IPS DF 6.9 (cell line): ENCODE results near the gene PCID2.

Experiments
- DNase-seq: peaks from one replicate; pipeline ENCODE4 v3.0.0-alpha.2; 2013; ENCODE audit warnings: low read depth, low spot score
- H3K27ac ChIP-seq: one replicate; pipeline ENCODE4 v1.5.1; 2013; ENCODE audit warnings: low read length, control low read depth
- H3K27me3 ChIP-seq: 2 replicates; pipeline ENCODE4 v1.6.1; 2013; ENCODE audit warnings: mild to moderate bottlenecking, low read length; ENCODE audit not compliant: control insufficient read depth, insufficient read depth
- H3K36me3 ChIP-seq: 2 replicates; pipeline ENCODE4 v1.6.1; 2013; ENCODE audit warnings: low read length; ENCODE audit not compliant: control insufficient read depth, insufficient read depth
- H3K4me1 ChIP-seq: 2 replicates; pipeline ENCODE4 v1.6.1; 2013; ENCODE audit warnings: low read length; ENCODE audit not compliant: control insufficient read depth, insufficient read depth
- H3K4me3 ChIP-seq: 2 replicates; pipeline ENCODE4 v1.5.1; 2013; ENCODE audit warnings: mild to moderate bottlenecking, low read length
- H3K9me3 ChIP-seq: 2 replicates; pipeline ENCODE4 v1.6.1; 2013; ENCODE audit warnings: low read length, inconsistent platforms; ENCODE audit not compliant: control insufficient read depth, insufficient read depth
- WGBS: extraction: QIAGEN DNeasy Blood & Tissue Kit; methylation state at CpG from one replicate; pipeline ENCODE4 v1.1.7; 2013; ENCODE audit warnings: mixed read lengths, missing lambda C conversion rate; ENCODE audit not compliant: insufficient read length, insufficient coverage; 5-methylcytosine and 5-hydroxymethylcytosine counted together

The PCID2 gene

GRCh38 chr13:113148940-113149503 is 59.4 kb downstream of the PCID2 start:
- H3K36me3 ChIP-seq: no peaks in the 10 kb centered on the region; the same call in 1 of the 2 replicates
- H3K27ac ChIP-seq: no peak overlapping the region
- H3K4me3 ChIP-seq: no peak overlapping the region
- no CpG with 5 or more reads among the region's 38 CpGs for WGBS
- no peaks in the 10 kb centered on the region for H3K9me3 ChIP-seq
- peaks cover 2% of the 10 kb centered on the region; the same call in 1 of the 2 replicates for H3K27me3 ChIP-seq
- H3K4me1 ChIP-seq: 0 out of 2 replicates have a peak, but pooled peaks cover 1% of the 10 kb centered on the region
- DNase-seq: no peak

- H3K4me3 ChIP-seq: no peak overlapping the region
- no peaks in the 10 kb centered on the region; the same call in 1 of the 2 replicates for H3K36me3 ChIP-seq
- 0 out of 2 replicates have a peak, but pooled peaks cover 3% of the 10 kb centered on the region for H3K4me1 ChIP-seq
- peaks cover 2% of the 10 kb centered on the region; the same call in 1 of the 2 replicates for H3K27me3 ChIP-seq
- DNase-seq: no peak
- WGBS: no CpG with 5 or more reads among the region's 13 CpGs
- H3K27ac ChIP-seq: no peak overlapping the region
- no peaks in the 10 kb centered on the region for H3K9me3 ChIP-seq
Observed at GRCh38 chr13:113148407-113148806, 60.1 kb downstream of the PCID2 start.

DNA sequence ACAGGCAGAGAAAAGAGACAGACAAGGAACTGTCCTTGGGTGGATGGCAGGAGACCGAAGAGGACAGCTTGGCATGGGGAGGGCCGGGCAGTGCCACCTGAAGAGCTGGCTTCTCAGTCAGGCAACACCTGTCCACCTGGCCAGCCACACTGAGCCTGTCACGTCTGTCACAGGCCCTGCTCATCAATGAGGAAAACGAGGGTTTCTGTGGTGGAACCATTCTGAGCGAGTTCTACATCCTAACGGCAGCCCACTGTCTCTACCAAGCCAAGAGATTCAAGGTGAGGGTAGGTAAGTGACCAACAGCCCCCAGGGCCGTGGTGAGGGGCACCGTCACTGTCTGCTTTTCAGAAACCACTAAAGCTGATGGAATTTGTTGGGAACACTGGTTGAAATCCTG is 61.3 kb downstream of the PCID2 start:
- DNase-seq: no peak
- Histone ChIP-seq H3K27ac (no peak overlapping the region), H3K9me3 (no peaks in the 10 kb centered on the region), H3K27me3 (no peaks in the 10 kb centered on the region; the same call in 1 of the 2 replicates), H3K36me3 (no peaks in the 10 kb centered on the region; the same call in 1 of the 2 replicates), H3K4me1 (0 out of 2 replicates have a peak, but pooled peaks cover 1% of the 10 kb centered on the region), H3K4me3 (no peak overlapping the region)
- WGBS: no CpG with 5 or more reads among the region's 8 CpGs

DNA sequence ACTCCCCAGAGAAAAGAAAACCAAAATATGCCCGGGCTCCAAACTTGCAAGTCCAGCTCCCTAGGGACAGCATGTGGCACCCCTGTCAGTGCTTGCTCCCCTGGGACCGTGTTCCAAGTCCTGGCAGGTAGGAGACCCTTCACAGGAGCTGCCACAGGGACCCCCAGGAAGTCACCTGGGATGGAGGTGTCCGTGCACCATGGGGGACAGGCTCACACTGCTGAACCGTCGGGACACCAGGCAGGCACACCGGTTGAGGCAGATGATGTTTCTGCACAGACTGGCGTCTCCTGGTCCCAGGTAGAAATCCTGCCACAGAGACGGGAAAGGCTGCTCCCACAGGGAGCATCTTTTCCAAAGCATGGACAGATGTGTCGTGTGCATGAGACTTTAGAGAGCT is 61.7 kb downstream of the PCID2 start:
- Histone ChIP-seq H3K4me1 (0 out of 2 replicates have a peak, but pooled peaks cover 1% of the 10 kb centered on the region), H3K27me3 (no peaks in the 10 kb centered on the region; the same call in 1 of the 2 replicates), H3K4me3 (no peak overlapping the region), H3K27ac (no peak overlapping the region), H3K36me3 (no peaks in the 10 kb centered on the region; the same call in 1 of the 2 replicates), H3K9me3 (no peaks in the 10 kb centered on the region)
- DNase-seq: no peak
- no CpG with 5 or more reads among the region's 9 CpGs for WGBS

GRCh38 chr13:113145911-113146598 is 62.4 kb downstream of the PCID2 start:
- 0 out of 2 replicates have a peak, but pooled peaks cover 1% of the 10 kb centered on the region for H3K4me1 ChIP-seq
- no peaks in the 10 kb centered on the region for H3K9me3 ChIP-seq
- WGBS: no CpG with 5 or more reads among the region's 15 CpGs
- DNase-seq: no peak
- no peak overlapping the region for H3K4me3 ChIP-seq
- H3K27me3 ChIP-seq: no peaks in the 10 kb centered on the region
- no peak overlapping the region for H3K27ac ChIP-seq
- H3K36me3 ChIP-seq: no peaks in the 10 kb centered on the region; the same call in 1 of the 2 replicates

GRCh38 chr13:113145496-113145895 is 63.0 kb downstream of the PCID2 start:
- Histone ChIP-seq H3K36me3 (no peaks in the 10 kb centered on the region; the same call in 1 of the 2 replicates), H3K4me1 (0 out of 2 replicates have a peak, but pooled peaks cover 1% of the 10 kb centered on the region), H3K9me3 (no peaks in the 10 kb centered on the region), H3K4me3 (no peak overlapping the region), H3K27me3 (no peaks in the 10 kb centered on the region), H3K27ac (no peak overlapping the region)
- no CpG with 5 or more reads among the region's 12 CpGs for WGBS
- no peak for DNase-seq

DNA sequence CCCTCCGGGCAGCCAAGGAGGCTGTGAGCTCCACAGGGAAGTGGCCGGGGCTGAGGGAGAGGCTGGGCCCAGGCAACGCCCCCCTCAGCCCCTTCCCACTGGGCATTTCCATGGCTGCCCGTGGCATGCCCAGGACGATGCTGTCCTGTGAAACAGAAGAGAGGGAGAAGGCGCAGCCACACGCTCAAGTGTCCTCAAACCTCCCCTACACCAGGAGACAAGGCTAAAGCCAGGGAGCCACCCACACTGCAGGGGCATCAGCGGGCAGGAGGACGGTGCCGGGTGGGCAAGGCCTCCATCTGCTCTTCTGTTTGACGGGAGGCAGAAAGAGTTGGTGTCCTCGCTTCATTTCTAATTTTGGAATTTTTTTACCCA is 64.2 kb downstream of the PCID2 start:
- no CpG with 5 or more reads among the region's 12 CpGs for WGBS
- H3K27me3 ChIP-seq: no peaks in the 10 kb centered on the region
- no peak for DNase-seq
- H3K27ac ChIP-seq: no peak overlapping the region
- H3K36me3 ChIP-seq: no peaks in the 10 kb centered on the region; the same call in 1 of the 2 replicates
- 0 out of 2 replicates have a peak, but pooled peaks cover 1% of the 10 kb centered on the region for H3K4me1 ChIP-seq
- no peak overlapping the region for H3K4me3 ChIP-seq
- H3K9me3 ChIP-seq: no peaks in the 10 kb centered on the region

DNA sequence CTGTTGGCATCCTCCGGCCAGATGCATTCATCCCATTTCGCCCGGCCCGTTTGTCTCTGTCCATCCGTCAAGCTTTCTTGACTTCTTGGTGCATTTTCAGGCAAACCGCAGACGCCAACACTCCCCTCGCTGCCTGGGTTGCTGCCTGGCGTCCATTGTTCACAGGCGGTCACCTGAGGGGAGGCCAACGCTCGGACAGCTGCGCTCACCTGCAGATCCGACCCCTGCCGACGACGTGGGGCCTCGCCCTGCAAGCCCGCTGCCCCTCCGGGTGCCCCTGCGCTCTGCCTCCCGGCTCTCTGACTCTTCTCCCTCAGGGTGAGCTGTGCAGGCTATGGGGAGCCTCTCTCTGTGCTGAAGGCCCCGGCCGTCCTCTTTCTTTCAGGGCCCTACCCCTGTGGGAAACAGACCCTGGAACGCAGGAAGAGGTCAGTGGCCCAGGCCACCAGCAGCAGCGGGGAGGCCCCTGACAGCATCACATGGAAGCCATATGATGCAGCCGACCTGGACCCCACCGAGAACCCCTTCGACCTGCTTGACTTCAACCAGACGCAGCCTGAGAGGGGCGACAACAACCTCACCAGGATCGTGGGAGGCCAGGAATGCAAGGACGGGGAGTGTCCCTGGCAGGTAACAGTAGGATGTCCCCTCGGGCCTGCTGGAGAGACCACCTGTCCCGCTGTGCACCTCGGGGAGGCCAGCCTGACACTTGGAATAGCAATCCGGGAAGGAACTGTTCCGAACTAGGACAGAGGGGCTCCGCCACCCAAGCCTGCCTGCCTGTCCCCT is 64.8 kb downstream of the PCID2 start:
- DNase-seq: no peak
- Histone ChIP-seq H3K9me3 (no peaks in the 10 kb centered on the region), H3K27ac (no peak overlapping the region), H3K36me3 (no peaks in the 10 kb centered on the region; the same call in 1 of the 2 replicates), H3K4me1 (0 out of 2 replicates have a peak, but pooled peaks cover 1% of the 10 kb centered on the region), H3K27me3 (no peaks in the 10 kb centered on the region), H3K4me3 (no peak overlapping the region)
- WGBS: no CpG with 5 or more reads among the region's 39 CpGs

DNA sequence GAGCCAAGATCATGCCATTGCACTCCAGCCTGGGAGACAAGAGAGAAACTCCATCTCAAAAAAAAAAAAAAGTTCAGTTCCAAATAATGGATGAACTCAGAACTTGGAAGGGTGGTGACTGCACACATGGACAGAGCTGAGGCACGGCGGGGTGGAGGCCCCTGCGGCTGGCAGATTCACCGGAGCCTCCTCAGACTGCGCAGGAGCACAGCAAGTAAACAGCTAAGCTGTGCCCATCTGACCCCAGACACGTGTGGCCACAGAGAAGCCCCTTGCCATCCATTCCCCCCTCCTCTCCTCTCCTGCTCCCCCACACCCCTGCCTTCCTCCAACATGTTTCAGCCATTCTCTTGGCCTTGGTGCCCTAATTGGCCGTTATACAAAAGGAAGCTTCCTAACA is 65.6 kb downstream of the PCID2 start:
- Histone ChIP-seq H3K9me3 (no peaks in the 10 kb centered on the region), H3K27ac (no peak overlapping the region), H3K27me3 (no peaks in the 10 kb centered on the region), H3K4me1 (0 out of 2 replicates have a peak, but pooled peaks cover 1% of the 10 kb centered on the region), H3K4me3 (no peak overlapping the region), H3K36me3 (no peaks in the 10 kb centered on the region; the same call in 1 of the 2 replicates)
- WGBS: no CpG with 5 or more reads among the region's 7 CpGs
- DNase-seq: no peak

DNA sequence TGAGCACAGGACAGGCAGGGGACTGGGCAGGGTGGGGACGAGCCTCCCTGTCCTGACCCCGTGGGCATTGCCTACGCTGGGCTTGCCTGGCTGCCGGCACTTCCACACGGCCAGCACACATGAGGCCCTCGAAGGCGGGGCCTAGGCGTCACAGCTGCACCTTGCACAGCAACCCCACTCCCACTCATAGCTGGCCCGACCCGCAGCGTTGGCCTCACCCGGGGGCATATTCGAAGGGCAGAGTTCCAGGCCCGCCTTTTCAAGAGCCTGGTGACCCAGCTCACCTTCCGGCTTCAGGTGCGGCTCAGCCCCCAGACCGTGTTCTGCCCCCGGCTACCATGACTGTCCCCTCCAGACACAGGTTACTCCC is 66.9 kb downstream of the PCID2 start:
- Histone ChIP-seq H3K9me3 (no peaks in the 10 kb centered on the region), H3K27me3 (no peaks in the 10 kb centered on the region), H3K27ac (no peak overlapping the region), H3K4me1 (0 out of 2 replicates have a peak, but pooled peaks cover 3% of the 10 kb centered on the region), H3K36me3 (no peaks in the 10 kb centered on the region; the same call in 1 of the 2 replicates), H3K4me3 (no peak overlapping the region)
- no CpG with 5 or more reads among the region's 18 CpGs for WGBS
- no peak for DNase-seq
